Measurements from ENCODE around the gene TFAP2C. TPM values are rescaled to one million over a fixed set of nuclear protein-coding genes. Genes with fewer than 3 reads are reported as not detected.

The TFAP2C gene
- total and polyA plus RNA-seq, 12 donors = 0.16 to 1.2 (median 0.44) TPM; not detected in 1

- WGBS, 4 donors = 72 to 89% (median 79%) methylated on average over 2 of the region's 2 CpGs
- H3K36me3 ChIP-seq (replicated peaks in 1 of 2) = no peaks in the 10 kb centered on the region
- no peak overlapping the region for H3K27ac ChIP-seq
- peaks cover 41% of the 10 kb centered on the region for H3K27me3 ChIP-seq
- no peak for TF ChIP-seq POLR2A (IDR thresholded peaks at IDR 0.05)
- TF ChIP-seq CTCF (IDR thresholded peaks at IDR 0.05) = no peak
- peaks cover 0 to 4% of the 10 kb centered on the region in 2 donors for H3K4me1 ChIP-seq (replicated peaks in 1 of 2)
- intact Hi-C loops (cut with DNase I) = no loop called here
- no peaks in the 10 kb centered on the region for H3K9me3 ChIP-seq (replicated peaks in 1 of 3)
- no peak for DNase-seq
- no peak overlapping the region for H3K4me3 ChIP-seq
These were observed 5.2 kb downstream of the TFAP2C start for GRCh38 chr20:56634307-56634706.

- no peak for TF ChIP-seq POLR2A (IDR thresholded peaks at IDR 0.05)
- TF ChIP-seq CTCF (IDR thresholded peaks at IDR 0.05) = no peak
- Histone ChIP-seq H3K27ac (no peak overlapping the region), H3K36me3 (replicated peaks in 1 of 2) (no peaks in the 10 kb centered on the region), H3K27me3 (peaks cover 35% of the 10 kb centered on the region), H3K4me3 (no peak overlapping the region), H3K4me1 (replicated peaks in 1 of 2) (no peaks in the 10 kb centered on the region), H3K9me3 (replicated peaks in 1 of 3) (no peaks in the 10 kb centered on the region)
- no peak for DNase-seq
- 39 to 58% (median 46%) methylated on average over 13 of the region's 13 CpGs for WGBS, 4 donors
- intact Hi-C loops (cut with DNase I) = no loop called here
These were observed 5.8 kb downstream of the TFAP2C start for GRCh38 chr20:56634735-56635385.

GRCh38 chr20:56636716-56637115, 7.6 kb downstream of the TFAP2C start:
- Histone ChIP-seq H3K9me3 (replicated peaks in 1 of 3) (no peaks in the 10 kb centered on the region), H3K4me1 (replicated peaks in 1 of 2) (no peaks in the 10 kb centered on the region), H3K27ac (no peak overlapping the region), H3K27me3 (peaks cover 19% of the 10 kb centered on the region), H3K36me3 (replicated peaks in 1 of 2) (no peaks in the 10 kb centered on the region), H3K4me3 (no peak overlapping the region)
- WGBS, 4 donors = 33 to 47% (median 43%) methylated on average over 3 of the region's 3 CpGs
- no peak for TF ChIP-seq POLR2A (IDR thresholded peaks at IDR 0.05)
- no peak for TF ChIP-seq CTCF (IDR thresholded peaks at IDR 0.05)
- DNase-seq = peak in 2 of 7 donors; percentile 5 to 23
- intact Hi-C loops (cut with DNase I) = no loop called here

GRCh38 chr20:56637576-56637975, 8.5 kb downstream of the TFAP2C start:
- 81 to 86% (median 83%) methylated on average over 4 to 10 of the region's 10 CpGs for WGBS, 4 donors
- Histone ChIP-seq H3K4me3 (no peak overlapping the region), H3K4me1 (replicated peaks in 1 of 2) (no peaks in the 10 kb centered on the region), H3K9me3 (replicated peaks in 1 of 3) (no peaks in the 10 kb centered on the region), H3K36me3 (replicated peaks in 1 of 2) (no peaks in the 10 kb centered on the region), H3K27me3 (peaks cover 16% of the 10 kb centered on the region), H3K27ac (no peak overlapping the region)
- DNase-seq = no peak
- intact Hi-C loops (cut with DNase I) = no loop called here
- TF ChIP-seq POLR2A (IDR thresholded peaks at IDR 0.05) (no peak), CTCF (IDR thresholded peaks at IDR 0.05) (no peak)
